ENCODE results near the gene IQCH. TPM values are rescaled to one million over a fixed set of nuclear protein-coding genes. Genes with fewer than 3 reads are reported as not detected.

The IQCH gene
- total RNA-seq, 1 experiment from 2014 or later: 2.1 TPM

DNA sequence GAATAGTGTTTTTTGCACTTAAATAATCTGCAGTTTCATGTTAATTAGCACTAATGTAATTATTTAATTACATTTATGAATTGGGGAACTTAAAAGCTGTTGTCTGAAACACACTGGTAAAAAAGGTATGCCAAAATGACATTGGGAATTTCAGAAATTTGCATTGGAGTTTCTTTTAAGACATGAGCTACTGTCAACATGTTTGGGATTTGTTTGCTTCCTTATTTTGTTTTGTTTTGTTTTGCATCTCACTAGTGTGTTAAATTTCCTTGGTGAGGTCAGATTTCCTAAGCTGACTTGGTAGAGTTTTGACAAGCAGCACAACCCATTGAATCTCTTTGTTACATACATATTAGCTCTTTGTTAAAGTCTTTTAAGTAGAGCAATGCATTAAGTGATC, 119.4 kb downstream of the IQCH start:
- H3K4me1 ChIP-seq (ENCODE audit: insufficient read depth, low read length): no peaks in the 10 kb centered on the region
- H3K9ac ChIP-seq (ENCODE audit: low read length): no peak overlapping the region
- H3K9me3 ChIP-seq (ENCODE audit: low read length): no peaks in the 10 kb centered on the region
- no peaks in the 10 kb centered on the region for H3F3A ChIP-seq (ENCODE audit: low read length, unreplicated experiment)
- TF ChIP-seq, protein P1, sequence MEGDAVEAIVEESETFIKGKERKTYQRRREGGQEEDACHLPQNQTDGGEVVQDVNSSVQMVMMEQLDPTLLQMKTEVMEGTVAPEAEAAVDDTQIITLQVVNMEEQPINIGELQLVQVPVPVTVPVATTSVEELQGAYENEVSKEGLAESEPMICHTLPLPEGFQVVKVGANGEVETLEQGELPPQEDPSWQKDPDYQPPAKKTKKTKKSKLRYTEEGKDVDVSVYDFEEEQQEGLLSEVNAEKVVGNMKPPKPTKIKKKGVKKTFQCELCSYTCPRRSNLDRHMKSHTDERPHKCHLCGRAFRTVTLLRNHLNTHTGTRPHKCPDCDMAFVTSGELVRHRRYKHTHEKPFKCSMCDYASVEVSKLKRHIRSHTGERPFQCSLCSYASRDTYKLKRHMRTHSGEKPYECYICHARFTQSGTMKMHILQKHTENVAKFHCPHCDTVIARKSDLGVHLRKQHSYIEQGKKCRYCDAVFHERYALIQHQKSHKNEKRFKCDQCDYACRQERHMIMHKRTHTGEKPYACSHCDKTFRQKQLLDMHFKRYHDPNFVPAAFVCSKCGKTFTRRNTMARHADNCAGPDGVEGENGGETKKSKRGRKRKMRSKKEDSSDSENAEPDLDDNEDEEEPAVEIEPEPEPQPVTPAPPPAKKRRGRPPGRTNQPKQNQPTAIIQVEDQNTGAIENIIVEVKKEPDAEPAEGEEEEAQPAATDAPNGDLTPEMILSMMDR (conservative IDR thresholded peaks at IDR 0.05; ENCODE audit: low read depth, low read length): no peak
- TF ChIP-seq EZH2phosphoT487 (IDR thresholded peaks at IDR 0.05; ENCODE audit: borderline replicate concordance, low read length) (no peak), EZH2 (IDR thresholded peaks at IDR 0.05; ENCODE audit: low read length, unreplicated experiment) (no peak)
- H3K36me3 ChIP-seq (ENCODE audit: low read depth, low read length): no peaks in the 10 kb centered on the region
- intact Hi-C loops (cut with micrococcal nuclease): no loop called here
- H4K20me1 ChIP-seq (ENCODE audit: low read length): no peaks in the 10 kb centered on the region
- H3K27ac ChIP-seq (ENCODE audit: low read length): no peak overlapping the region
- no peak for DNase-seq
- no peak for ATAC-seq
- H3K4me3 ChIP-seq (ENCODE audit: low read length): no peak overlapping the region
- H3K9me2 ChIP-seq (replicated peaks; ENCODE audit: low read length): no peaks in the 10 kb centered on the region
- CTCF ChIA-PET: no interaction called here
- POLR2A ChIA-PET (ENCODE audit: unreplicated experiment): no interaction called here
- no peak overlapping the region for H3K4me2 ChIP-seq (ENCODE audit: low read length)
- no peaks in the 10 kb centered on the region for H3K27me3 ChIP-seq (ENCODE audit: low read length)
- H2AFZ ChIP-seq (ENCODE audit: low read length): no peak overlapping the region
- no peaks in the 10 kb centered on the region for H3K79me2 ChIP-seq (ENCODE audit: low read length)
- BruUV-seq (replicated peaks): no TSS peak

DNA sequence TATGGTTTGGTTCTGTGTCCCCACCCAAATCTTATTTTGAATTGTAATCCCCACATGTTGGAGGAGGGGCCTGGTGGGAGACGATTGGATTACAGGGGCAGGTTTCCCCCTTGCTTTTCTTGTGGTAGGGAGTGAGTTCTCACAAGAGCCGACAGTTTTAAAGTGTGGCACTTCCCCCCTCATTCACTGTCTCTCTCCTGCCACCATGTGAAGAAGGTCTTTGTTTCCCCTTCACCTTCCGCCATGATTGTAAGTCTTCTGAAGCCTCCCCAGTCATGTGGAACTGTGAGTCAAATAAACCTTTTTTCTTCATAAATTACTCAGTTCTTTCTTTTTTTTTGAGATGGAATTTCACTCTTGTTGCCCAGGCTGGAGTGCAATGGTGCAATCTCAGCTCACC, 124.9 kb downstream of the IQCH start:
- intact Hi-C loops (cut with micrococcal nuclease): no loop called here
- TF ChIP-seq EZH2phosphoT487 (IDR thresholded peaks at IDR 0.05; ENCODE audit: borderline replicate concordance, low read length) (no peak), EZH2 (IDR thresholded peaks at IDR 0.05; ENCODE audit: low read length, unreplicated experiment) (no peak)
- TF ChIP-seq, protein P1 (conservative IDR thresholded peaks at IDR 0.05; ENCODE audit: low read depth, low read length): no peak
- no peak for ATAC-seq

DNA sequence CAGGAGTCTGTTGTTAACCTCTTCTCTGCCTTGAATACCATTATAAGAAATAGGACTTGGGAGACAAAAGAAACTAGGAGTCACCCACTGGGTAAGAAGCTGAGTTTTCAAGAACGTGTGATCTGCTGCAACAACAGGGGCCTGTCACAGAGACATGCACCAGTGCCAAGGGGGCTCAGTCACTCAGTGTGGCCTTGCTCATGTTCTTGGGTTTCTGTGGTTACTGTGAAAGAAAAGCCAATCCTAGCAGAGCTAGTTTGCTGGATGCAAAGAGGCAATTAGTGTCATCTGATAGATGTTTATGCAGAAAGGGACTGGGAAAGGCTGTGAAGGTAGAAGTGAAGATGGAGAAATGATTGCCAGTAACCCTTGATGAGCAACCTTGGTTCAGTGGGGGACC, 126.3 kb downstream of the IQCH start:
- Histone ChIP-seq H3K4me2 (ENCODE audit: low read length) (no peak overlapping the region), H3K27me3 (ENCODE audit: low read length) (no peaks in the 10 kb centered on the region), H2AFZ (ENCODE audit: low read length) (no peak overlapping the region), H3K9me2 (replicated peaks; ENCODE audit: low read length) (no peaks in the 10 kb centered on the region), H3K9me3 (ENCODE audit: low read length) (no peaks in the 10 kb centered on the region), H3K27ac (ENCODE audit: low read length) (no peak overlapping the region), H3K9ac (ENCODE audit: low read length) (no peak overlapping the region), H3F3A (ENCODE audit: low read length, unreplicated experiment) (no peaks in the 10 kb centered on the region), H3K79me2 (ENCODE audit: low read length) (no peaks in the 10 kb centered on the region), H4K20me1 (ENCODE audit: low read length) (no peaks in the 10 kb centered on the region), H3K36me3 (ENCODE audit: low read depth, low read length) (no peaks in the 10 kb centered on the region), H3K4me1 (ENCODE audit: insufficient read depth, low read length) (no peaks in the 10 kb centered on the region), H3K4me3 (ENCODE audit: low read length) (no peak overlapping the region)
- ChIA-PET POLR2A (ENCODE audit: unreplicated experiment) (no interaction called here), CTCF (no interaction called here)
- DNase-seq (no peak), ATAC-seq (no peak)
- TF ChIP-seq, protein P1 (conservative IDR thresholded peaks at IDR 0.05; ENCODE audit: low read depth, low read length): no peak
- TF ChIP-seq EZH2phosphoT487 (IDR thresholded peaks at IDR 0.05; ENCODE audit: borderline replicate concordance, low read length) (no peak), EZH2 (IDR thresholded peaks at IDR 0.05; ENCODE audit: low read length, unreplicated experiment) (no peak)
- no TSS peak for BruUV-seq (replicated peaks)
- intact Hi-C loops (cut with micrococcal nuclease): no loop called here

More for the DNA sequence above, 124.9 kb downstream of the IQCH start:
- Histone ChIP-seq H3K79me2 (ENCODE audit: low read length) (no peaks in the 10 kb centered on the region), H3K9ac (ENCODE audit: low read length) (no peak overlapping the region), H3K4me2 (ENCODE audit: low read length) (no peak overlapping the region), H3K4me1 (ENCODE audit: insufficient read depth, low read length) (no peaks in the 10 kb centered on the region), H4K20me1 (ENCODE audit: low read length) (no peaks in the 10 kb centered on the region), H3K27ac (ENCODE audit: low read length) (no peak overlapping the region), H2AFZ (ENCODE audit: low read length) (no peak overlapping the region), H3K36me3 (ENCODE audit: low read depth, low read length) (no peaks in the 10 kb centered on the region), H3K9me3 (ENCODE audit: low read length) (no peaks in the 10 kb centered on the region), H3F3A (ENCODE audit: low read length, unreplicated experiment) (no peaks in the 10 kb centered on the region), H3K27me3 (ENCODE audit: low read length) (no peaks in the 10 kb centered on the region), H3K4me3 (ENCODE audit: low read length) (no peak overlapping the region), H3K9me2 (replicated peaks; ENCODE audit: low read length) (no peaks in the 10 kb centered on the region)
- ChIA-PET POLR2A (ENCODE audit: unreplicated experiment) (no interaction called here), CTCF (no interaction called here)
- no TSS peak for BruUV-seq (replicated peaks)
- no peak for DNase-seq

Data from PC-3 (cell line).